ENCODE data around the gene CUTC. TPM values are rescaled to one million over a fixed set of nuclear protein-coding genes. Genes with fewer than 3 reads are reported as not detected.

CUTC gene, protein sequence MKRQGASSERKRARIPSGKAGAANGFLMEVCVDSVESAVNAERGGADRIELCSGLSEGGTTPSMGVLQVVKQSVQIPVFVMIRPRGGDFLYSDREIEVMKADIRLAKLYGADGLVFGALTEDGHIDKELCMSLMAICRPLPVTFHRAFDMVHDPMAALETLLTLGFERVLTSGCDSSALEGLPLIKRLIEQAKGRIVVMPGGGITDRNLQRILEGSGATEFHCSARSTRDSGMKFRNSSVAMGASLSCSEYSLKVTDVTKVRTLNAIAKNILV
- total RNA-seq (2012; rRNA removed): 20.3 and 28.1 TPM in 2 replicates

DNA sequence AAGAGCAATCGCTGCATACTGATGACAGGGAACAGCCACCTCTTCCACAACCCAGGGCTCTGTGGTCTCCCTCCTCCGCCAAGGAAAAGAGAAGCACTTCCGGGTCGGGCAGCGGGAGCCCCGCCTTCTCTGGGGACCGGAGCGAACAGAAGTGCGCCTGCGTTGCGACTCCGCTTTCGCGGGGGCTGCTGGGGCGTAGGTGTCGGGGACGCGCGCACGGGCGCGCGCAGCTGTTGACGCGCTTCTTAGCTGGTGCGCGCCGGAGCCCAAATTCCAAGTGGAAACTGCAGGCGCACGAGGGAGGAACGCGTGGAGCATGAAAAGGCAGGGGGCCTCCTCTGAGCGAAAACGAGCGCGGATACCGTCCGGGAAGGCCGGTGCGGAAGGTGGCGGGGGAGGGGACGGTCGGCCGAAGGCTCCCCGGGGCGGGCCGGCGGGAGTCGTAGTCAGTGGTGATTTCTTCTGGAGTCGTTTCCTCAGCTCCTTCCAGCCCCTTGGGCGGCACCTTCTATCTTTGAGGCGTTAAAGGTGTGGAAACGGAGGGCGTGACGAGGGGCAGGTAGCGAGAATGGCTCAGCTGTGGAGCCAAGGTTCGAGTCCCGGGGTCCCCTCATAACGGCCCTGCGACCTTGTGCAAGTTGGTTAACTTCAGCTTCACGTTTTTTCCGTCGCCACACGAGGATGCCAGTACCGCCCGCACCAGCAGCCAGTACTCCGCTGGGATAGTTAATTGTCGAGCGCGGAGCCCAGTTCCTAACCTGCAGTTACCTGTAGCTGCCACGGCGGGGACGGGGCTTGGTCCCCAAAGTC is at the start of gene CUTC, which contains the start of gene COX15:
Gene CUTC (plus strand): TSS at position 202 of the 810 bp plus-strand sequence. CDS start 115 bp downstream, at position 317.
Gene COX15 (minus strand): TSS at position 95 of the 810 bp plus-strand sequence. CDS start 78 bp downstream, at position 17.
- Histone ChIP-seq H3K36me3 (ENCODE audit: insufficient read depth, low read length) (peaks cover 29% of the 10 kb centered on the region), H3K27me3 (ENCODE audit: control insufficient read depth, insufficient read depth, low read length) (no peaks in the 10 kb centered on the region), H3K9ac (ENCODE audit: low read depth, low read length) (peak within 1 kb of the TSS; percentile 90), H3K4me2 (ENCODE audit: low read length) (peak within 1 kb of the TSS; percentile 97), H3K4me1 (ENCODE audit: control insufficient read depth, insufficient read depth, low read length) (peaks cover 6% of the 10 kb centered on the region), H3K4me3 (ENCODE audit: low read length) (peak within 1 kb of the TSS; percentile 89), H3K9me3 (replicated peaks; ENCODE audit: low read length) (no peaks in the 10 kb centered on the region)

DNA sequence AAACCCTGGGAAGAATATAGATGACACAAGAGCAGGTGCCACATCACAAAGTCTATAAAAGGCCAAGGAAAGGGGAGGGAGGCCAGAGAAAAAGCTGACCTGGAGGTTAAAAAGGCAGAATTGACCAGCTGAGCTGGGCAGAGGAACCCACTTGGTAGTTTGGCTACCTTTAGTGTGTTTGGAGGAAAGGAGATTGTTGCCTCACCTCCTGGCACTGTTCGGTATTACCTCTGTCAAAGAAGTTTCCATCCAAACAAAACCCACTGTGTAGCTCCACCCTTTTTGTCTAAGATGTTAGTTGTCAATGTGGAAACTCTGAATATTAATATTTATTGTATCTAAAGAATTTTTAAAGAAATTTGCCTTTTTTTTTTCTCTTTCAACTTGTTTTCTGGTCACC is 49.3 kb upstream of the CUTC start:
- Histone ChIP-seq H3K4me1 (ENCODE audit: control insufficient read depth, insufficient read depth, low read length) (peaks cover 7% of the 10 kb centered on the region), H3K9ac (ENCODE audit: low read depth, low read length) (no peak overlapping the region), H3K9me3 (replicated peaks; ENCODE audit: low read length) (no peaks in the 10 kb centered on the region), H3K4me3 (ENCODE audit: low read length) (no peak overlapping the region), H3K4me2 (ENCODE audit: low read length) (no peak overlapping the region), H3K27me3 (ENCODE audit: control insufficient read depth, insufficient read depth, low read length) (no peaks in the 10 kb centered on the region), H3K36me3 (ENCODE audit: insufficient read depth, low read length) (peaks cover 48% of the 10 kb centered on the region)

DNA sequence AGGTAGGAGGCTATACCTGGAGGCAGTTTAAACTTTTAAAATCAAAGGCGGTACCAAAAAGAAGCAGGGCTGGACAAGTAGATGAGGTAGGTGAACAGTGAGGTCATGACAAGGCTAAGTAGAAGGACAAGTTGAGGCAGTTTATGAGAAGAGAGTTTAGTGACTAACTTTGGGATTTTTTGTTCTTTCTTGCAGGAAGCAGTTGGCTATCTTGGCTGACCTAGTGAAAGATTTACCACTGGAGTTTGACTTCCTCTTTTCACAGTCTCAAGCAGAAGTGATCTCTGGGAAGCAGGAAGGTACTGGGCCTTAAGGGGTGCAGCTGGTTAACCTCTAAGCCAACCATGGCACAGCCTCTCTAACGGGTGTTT is 46.5 kb upstream of the CUTC start:
- Histone ChIP-seq H3K27me3 (ENCODE audit: control insufficient read depth, insufficient read depth, low read length) (no peaks in the 10 kb centered on the region), H3K4me3 (ENCODE audit: low read length) (no peak overlapping the region), H3K4me2 (ENCODE audit: low read length) (no peak overlapping the region), H3K4me1 (ENCODE audit: control insufficient read depth, insufficient read depth, low read length) (peaks cover 19% of the 10 kb centered on the region), H3K9ac (ENCODE audit: low read depth, low read length) (no peak overlapping the region), H3K9me3 (replicated peaks; ENCODE audit: low read length) (no peaks in the 10 kb centered on the region), H3K36me3 (ENCODE audit: insufficient read depth, low read length) (peaks cover 45% of the 10 kb centered on the region)

DNA sequence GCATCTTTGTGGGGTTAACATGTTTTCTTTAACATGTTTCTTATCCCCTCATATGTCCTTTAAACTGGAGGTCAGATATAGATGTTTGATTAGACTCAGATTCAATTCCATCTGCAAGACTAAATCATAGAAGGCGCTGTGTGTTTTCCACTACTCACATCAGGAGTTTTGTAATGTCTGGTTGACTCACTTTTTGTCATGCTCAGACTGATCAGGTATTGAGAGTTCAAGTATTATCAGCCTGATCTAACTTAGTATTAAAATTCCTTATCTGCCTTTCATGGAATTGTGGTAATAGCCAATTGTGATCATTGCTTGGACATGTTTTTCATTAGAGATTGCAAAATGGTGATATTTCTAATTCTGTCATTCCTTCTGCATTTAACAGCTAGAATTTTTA is 42.6 kb upstream of the CUTC start:
- H3K4me3 ChIP-seq (ENCODE audit: low read length): no peak overlapping the region
- peaks cover 58% of the 10 kb centered on the region for H3K36me3 ChIP-seq (ENCODE audit: insufficient read depth, low read length)
- no peak overlapping the region for H3K4me2 ChIP-seq (ENCODE audit: low read length)
- H3K27me3 ChIP-seq (ENCODE audit: control insufficient read depth, insufficient read depth, low read length): no peaks in the 10 kb centered on the region
- no peak overlapping the region for H3K9ac ChIP-seq (ENCODE audit: low read depth, low read length)
- no peaks in the 10 kb centered on the region for H3K9me3 ChIP-seq (replicated peaks; ENCODE audit: low read length)
- peaks cover 25% of the 10 kb centered on the region for H3K4me1 ChIP-seq (ENCODE audit: control insufficient read depth, insufficient read depth, low read length)

DNA sequence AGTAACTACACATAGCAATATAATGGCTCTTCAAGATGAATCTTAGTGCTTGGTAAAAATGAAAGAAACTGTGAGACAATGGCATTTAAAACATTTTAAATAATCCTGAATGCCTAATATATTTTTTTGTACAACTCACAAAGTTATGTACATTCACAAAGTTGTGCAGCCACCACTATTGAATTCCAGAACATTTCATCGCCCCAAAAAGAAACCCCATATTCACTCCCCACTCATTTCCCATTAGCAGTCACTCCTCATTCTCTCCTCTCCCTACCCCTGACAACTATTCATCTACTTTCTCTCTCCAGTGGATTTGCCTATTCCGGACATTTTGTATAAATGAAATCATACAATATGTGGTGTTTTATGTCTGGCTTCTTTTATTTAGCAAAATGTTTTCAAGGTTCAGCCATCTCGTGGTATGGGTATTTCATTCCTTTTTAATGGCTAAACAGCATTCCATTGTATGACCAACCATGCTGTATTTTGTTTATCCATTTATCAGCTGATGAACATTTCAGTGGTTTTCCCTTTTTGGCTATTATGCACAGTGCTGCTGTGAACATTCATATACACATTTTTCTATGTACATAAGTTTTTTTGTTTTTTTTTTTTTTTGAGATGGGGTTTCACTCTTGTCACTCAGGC is 38.0 kb upstream of the CUTC start:
- Histone ChIP-seq H3K9me3 (replicated peaks; ENCODE audit: low read length) (no peaks in the 10 kb centered on the region), H3K36me3 (ENCODE audit: insufficient read depth, low read length) (peaks cover 68% of the 10 kb centered on the region), H3K27me3 (ENCODE audit: control insufficient read depth, insufficient read depth, low read length) (no peaks in the 10 kb centered on the region), H3K4me2 (ENCODE audit: low read length) (peak overlapping the region; percentile 48), H3K9ac (ENCODE audit: low read depth, low read length) (peak overlapping the region; percentile 61), H3K4me1 (ENCODE audit: control insufficient read depth, insufficient read depth, low read length) (peaks cover 33% of the 10 kb centered on the region), H3K4me3 (ENCODE audit: low read length) (no peak overlapping the region)

DNA sequence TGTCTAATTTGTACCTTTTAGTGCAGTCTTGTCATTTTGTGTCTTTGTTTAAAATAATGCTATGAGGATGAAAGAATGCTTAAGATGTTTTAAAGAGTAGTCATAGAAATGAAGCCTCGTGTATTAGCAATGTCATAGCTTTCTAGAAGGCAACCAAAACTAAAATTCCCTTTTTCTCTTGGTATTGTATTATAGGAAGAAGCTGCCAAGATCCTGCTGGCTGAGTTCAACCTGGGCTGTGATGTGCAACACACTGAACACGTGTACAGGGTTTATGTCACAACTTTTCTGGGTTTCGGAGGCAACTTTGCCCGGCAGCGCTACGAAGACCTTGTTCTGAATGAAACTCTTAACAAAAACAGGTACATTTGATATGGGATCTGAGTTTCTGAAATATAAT is 36.3 kb upstream of the CUTC start:
- H3K27me3 ChIP-seq (ENCODE audit: control insufficient read depth, insufficient read depth, low read length): no peaks in the 10 kb centered on the region
- H3K4me2 ChIP-seq (ENCODE audit: low read length): no peak overlapping the region
- H3K9me3 ChIP-seq (replicated peaks; ENCODE audit: low read length): no peaks in the 10 kb centered on the region
- peaks cover 21% of the 10 kb centered on the region for H3K4me1 ChIP-seq (ENCODE audit: control insufficient read depth, insufficient read depth, low read length)
- H3K4me3 ChIP-seq (ENCODE audit: low read length): no peak overlapping the region
- H3K9ac ChIP-seq (ENCODE audit: low read depth, low read length): no peak overlapping the region
- H3K36me3 ChIP-seq (ENCODE audit: insufficient read depth, low read length): peaks cover 71% of the 10 kb centered on the region

DNA sequence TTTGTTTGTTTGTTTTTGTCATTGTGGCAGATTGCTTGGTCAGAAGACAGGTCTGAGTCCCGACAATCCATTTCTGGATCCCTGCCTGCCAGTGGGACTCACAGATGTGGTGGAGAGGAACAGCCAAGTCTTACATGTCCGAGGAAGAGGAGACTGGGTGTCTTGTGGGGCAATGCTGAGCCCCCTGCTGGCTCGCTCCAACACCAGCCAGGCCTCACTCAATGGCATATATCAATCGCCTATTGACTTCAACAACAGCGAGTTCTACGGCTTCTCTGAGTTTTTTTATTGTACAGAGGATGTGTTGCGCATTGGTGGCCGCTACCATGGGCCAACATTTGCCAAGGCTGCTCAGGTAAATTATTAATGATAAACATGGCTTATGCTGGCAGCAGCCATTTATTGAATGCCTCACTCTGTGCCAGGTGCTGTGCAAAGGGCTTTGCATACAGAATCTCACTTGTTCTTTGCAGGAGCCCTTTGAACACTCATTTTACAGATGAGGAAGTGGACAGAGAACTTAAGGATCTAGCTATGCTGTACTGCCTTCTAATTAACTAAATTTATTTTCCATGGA is 33.4 kb upstream of the CUTC start:
- H3K4me3 ChIP-seq (ENCODE audit: low read length): no peak overlapping the region
- H3K27me3 ChIP-seq (ENCODE audit: control insufficient read depth, insufficient read depth, low read length): no peaks in the 10 kb centered on the region
- no peak overlapping the region for H3K4me2 ChIP-seq (ENCODE audit: low read length)
- H3K9ac ChIP-seq (ENCODE audit: low read depth, low read length): no peak overlapping the region
- H3K9me3 ChIP-seq (replicated peaks; ENCODE audit: low read length): no peaks in the 10 kb centered on the region
- peaks cover 69% of the 10 kb centered on the region for H3K36me3 ChIP-seq (ENCODE audit: insufficient read depth, low read length)
- H3K4me1 ChIP-seq (ENCODE audit: control insufficient read depth, insufficient read depth, low read length): peaks cover 14% of the 10 kb centered on the region

DNA sequence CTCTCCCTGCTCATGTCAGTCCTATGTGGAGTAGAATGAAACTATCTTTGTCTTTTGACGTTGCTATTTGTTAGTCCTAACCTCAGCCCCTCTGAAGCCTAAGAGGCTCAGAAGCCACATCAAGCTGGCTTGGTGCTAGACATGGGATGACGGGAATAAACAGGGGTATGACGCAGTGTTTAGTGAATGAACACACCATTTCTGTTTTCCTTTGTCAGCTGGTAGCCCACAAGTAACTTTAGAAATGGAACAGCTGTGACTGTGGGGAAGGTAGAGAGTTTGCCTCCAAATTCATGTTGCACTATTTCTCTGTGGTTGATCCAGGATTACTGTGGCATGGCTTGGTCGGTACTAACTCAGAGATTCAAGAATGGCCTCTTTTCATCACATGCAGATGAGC is 31.4 kb upstream of the CUTC start:
- Histone ChIP-seq H3K4me3 (ENCODE audit: low read length) (no peak overlapping the region), H3K36me3 (ENCODE audit: insufficient read depth, low read length) (peaks cover 88% of the 10 kb centered on the region), H3K9me3 (replicated peaks; ENCODE audit: low read length) (no peaks in the 10 kb centered on the region), H3K9ac (ENCODE audit: low read depth, low read length) (no peak overlapping the region), H3K27me3 (ENCODE audit: control insufficient read depth, insufficient read depth, low read length) (no peaks in the 10 kb centered on the region), H3K4me1 (ENCODE audit: control insufficient read depth, insufficient read depth, low read length) (no peaks in the 10 kb centered on the region), H3K4me2 (ENCODE audit: low read length) (no peak overlapping the region)

DNA sequence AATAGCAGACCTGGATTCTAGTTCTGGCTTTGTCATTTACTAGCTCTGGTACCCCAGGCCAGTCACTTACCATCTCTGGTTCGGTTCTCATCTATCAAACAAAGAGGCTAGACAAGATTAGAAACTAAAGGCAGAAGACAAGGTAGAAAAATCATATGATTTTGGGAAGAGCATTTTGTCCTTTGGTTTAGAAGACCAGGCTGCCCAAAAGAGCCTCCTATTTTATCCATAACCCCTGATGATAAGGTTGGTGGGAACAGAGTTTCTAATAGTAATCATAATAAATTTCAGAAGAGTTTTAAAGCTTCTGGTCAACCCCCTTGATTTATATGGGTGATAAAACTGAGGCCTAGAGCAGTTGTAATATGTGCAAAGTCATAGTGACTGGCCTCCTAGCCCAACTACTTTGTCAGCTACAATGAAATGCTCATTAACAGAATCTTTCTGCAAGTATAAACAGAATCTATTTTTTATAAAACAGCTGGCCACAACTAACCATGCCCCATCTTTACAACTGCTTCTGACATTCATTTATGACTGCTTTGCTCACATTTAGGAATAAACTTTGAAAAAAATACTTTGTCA is 23.5 kb upstream of the CUTC start:
- Histone ChIP-seq H3K27me3 (ENCODE audit: control insufficient read depth, insufficient read depth, low read length) (no peaks in the 10 kb centered on the region), H3K9ac (ENCODE audit: low read depth, low read length) (peak overlapping the region; percentile 17), H3K36me3 (ENCODE audit: insufficient read depth, low read length) (peaks cover 70% of the 10 kb centered on the region), H3K9me3 (replicated peaks; ENCODE audit: low read length) (no peaks in the 10 kb centered on the region), H3K4me2 (ENCODE audit: low read length) (no peak overlapping the region), H3K4me1 (ENCODE audit: control insufficient read depth, insufficient read depth, low read length) (peaks cover 15% of the 10 kb centered on the region), H3K4me3 (ENCODE audit: low read length) (no peak overlapping the region)

DNA sequence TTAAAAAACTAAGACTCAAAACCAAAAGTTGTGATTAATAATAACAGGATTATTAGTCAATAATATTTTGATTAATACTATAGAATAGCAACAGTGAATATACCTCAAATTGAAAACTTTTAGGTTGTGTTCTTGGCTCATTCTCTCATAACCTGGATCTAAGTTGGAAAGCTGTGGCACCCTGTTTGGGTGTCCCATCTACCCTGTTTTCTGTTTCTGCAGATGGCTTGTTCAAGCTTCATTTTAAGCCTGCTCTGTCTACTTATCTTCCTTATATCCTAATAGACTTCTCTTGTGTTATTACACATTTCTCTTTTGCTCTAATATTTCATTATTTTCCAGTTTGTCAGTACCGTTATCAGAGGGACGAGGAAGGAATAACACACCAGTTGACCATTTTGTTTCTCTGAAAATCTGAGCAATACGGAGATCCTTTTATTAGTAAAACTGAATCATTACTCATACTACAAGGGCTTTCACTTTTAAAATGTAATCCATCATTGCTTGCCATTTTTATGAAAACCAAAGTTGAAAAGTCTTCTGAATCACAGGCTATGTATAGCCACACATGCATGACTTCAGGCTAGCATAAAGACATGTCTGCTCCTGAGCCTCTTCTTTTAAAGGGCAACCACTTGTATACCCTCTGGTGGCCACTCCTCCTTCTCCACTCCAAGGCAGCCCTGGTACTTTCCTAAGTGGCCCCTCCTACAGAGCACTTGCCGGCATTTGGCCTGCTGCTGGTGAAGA is 22.4 kb upstream of the CUTC start:
- no peaks in the 10 kb centered on the region for H3K9me3 ChIP-seq (replicated peaks; ENCODE audit: low read length)
- no peaks in the 10 kb centered on the region for H3K27me3 ChIP-seq (ENCODE audit: control insufficient read depth, insufficient read depth, low read length)
- peak overlapping the region; percentile 48 for H3K9ac ChIP-seq (ENCODE audit: low read depth, low read length)
- peaks cover 15% of the 10 kb centered on the region for H3K4me1 ChIP-seq (ENCODE audit: control insufficient read depth, insufficient read depth, low read length)
- no peak overlapping the region for H3K4me2 ChIP-seq (ENCODE audit: low read length)
- no peak overlapping the region for H3K4me3 ChIP-seq (ENCODE audit: low read length)
- peaks cover 69% of the 10 kb centered on the region for H3K36me3 ChIP-seq (ENCODE audit: insufficient read depth, low read length)
